ENCODE results near the gene ART1.

GRCh38 chr11:3642071-3642951 lies 2.6 kb upstream of the ART1 start:
- TF ChIP-seq CTCF (IDR thresholded peaks at IDR 0.05) (no peak), EZH2 (IDR thresholded peaks at IDR 0.05; ENCODE audit: borderline replicate concordance, insufficient read depth, low read depth, low read length, poor library complexity, severe bottlenecking) (no peak)

Measured in B cell (primary cell).